AG09319 (cell line): Measurements from ENCODE around the gene ARHGAP44.

Experiments used
- DNase-seq: peaks from one replicate; pipeline ENCODE4 v3.0.0-alpha.2; 2010; ENCODE audit warnings: low read depth; ENCODE audit errors: extremely low read depth
- TF ChIP-seq, protein P1 (sequence below): IDR thresholded peaks from 2 replicates; pipeline ENCODE4 v1.5.1; 2011; ENCODE audit warnings: low read depth, mild to moderate bottlenecking, inconsistent platforms, low read length, moderate library complexity

ARHGAP44 gene

DNA sequence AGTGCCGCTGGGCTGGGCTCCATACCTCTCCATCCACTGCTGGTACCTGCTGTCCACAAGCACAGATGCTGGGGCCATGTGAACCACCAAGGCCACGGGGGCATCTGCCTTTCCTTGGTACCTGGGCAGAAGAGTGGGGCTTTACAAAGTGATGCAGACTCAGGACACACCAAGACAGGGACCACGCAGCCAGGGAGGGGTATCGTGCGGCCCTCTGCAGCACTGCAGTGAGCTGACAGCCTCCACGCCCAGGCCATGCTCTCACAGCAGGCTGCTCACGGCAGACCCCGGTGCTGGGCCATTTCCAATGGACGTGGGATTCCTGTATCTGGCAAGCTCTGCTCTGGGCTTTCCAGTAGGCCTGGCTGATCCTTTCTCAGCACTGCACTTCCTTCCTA is 214.2 kb downstream of the ARHGAP44 start:
- no peak for DNase-seq
- TF ChIP-seq, protein P1, sequence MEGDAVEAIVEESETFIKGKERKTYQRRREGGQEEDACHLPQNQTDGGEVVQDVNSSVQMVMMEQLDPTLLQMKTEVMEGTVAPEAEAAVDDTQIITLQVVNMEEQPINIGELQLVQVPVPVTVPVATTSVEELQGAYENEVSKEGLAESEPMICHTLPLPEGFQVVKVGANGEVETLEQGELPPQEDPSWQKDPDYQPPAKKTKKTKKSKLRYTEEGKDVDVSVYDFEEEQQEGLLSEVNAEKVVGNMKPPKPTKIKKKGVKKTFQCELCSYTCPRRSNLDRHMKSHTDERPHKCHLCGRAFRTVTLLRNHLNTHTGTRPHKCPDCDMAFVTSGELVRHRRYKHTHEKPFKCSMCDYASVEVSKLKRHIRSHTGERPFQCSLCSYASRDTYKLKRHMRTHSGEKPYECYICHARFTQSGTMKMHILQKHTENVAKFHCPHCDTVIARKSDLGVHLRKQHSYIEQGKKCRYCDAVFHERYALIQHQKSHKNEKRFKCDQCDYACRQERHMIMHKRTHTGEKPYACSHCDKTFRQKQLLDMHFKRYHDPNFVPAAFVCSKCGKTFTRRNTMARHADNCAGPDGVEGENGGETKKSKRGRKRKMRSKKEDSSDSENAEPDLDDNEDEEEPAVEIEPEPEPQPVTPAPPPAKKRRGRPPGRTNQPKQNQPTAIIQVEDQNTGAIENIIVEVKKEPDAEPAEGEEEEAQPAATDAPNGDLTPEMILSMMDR: no peak

DNA sequence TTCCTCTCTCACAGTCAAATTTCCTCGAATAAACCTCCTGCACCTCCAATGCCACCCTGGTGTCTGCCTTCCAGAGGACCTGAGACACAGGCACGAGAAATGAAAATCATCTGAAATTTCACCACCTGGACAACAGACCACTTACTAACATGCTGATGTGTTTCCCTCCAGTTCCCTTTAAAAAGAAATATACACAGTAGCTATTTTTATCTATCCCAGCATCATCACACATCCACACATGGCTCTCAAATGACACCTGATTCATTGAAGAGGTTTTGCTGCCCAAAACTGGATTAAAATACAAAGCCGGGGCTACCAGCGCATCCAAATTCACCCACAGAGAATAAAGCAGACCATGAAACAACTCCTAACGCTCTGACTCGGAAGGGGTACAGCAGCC is 214.6 kb downstream of the ARHGAP44 start:
- TF ChIP-seq, protein P1: no peak

DNA sequence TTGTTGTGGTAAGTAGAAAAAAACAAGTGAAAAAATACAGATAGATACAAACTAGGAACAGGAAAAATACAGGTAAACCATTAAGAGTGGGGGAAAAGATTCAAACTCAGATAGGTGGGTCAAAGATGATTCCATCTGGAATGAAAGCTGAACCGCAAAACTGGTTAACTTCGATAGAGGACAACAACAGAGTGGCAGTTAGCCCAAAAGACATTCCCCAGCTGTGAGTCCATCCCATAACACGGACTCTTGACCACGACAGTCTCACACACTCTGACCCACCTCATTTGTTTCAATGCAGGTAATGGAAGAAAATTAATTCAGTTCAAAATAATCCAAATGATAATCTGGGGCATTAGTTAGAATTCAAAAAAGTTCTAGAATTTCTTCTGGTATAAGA is 215.0 kb downstream of the ARHGAP44 start:
- TF ChIP-seq, protein P1: no peak
- DNase-seq: no peak

More for the DNA sequence above, 214.6 kb downstream of the ARHGAP44 start:
- no peak for DNase-seq

DNA sequence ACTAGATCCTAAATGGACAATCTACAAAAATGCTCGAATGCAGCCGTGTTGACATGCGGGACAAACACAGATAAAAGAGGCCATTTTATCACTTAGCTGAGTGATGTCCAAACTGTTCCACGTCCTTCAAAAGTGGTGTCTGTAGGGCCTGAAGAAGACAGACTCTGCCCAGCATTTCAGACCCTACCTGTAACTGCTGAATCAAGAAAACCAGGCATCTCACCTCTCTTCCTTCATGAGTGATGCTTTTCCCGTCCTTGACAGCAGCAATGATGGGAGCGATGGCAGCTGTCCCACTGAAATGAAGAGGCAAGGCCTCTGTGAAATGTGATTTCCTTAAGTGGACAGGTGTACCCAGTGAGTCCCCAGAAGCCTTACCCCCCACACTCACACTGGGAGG is 216.2 kb downstream of the ARHGAP44 start:
- TF ChIP-seq, protein P1: no peak
- no peak for DNase-seq

DNA sequence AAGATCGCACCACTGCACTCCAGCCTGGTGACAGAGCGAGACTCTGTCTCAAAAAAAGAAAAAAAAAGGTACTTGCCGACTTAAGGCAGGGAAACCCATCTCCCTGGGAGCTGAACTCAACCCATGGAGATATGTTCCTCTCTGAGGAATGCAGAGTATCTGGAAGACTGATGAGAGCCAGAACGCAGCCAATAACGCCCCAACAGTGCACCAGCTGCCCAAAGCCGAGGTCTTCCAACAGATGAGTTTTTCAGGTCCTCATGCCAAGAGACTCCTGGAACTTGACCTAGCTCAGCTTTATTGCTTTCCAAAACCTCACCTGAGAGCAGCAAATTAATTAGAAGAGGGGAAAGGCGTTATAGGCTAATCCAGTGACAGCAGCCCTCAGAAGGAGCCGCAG is 219.2 kb downstream of the ARHGAP44 start:
- TF ChIP-seq, protein P1: no peak

DNA sequence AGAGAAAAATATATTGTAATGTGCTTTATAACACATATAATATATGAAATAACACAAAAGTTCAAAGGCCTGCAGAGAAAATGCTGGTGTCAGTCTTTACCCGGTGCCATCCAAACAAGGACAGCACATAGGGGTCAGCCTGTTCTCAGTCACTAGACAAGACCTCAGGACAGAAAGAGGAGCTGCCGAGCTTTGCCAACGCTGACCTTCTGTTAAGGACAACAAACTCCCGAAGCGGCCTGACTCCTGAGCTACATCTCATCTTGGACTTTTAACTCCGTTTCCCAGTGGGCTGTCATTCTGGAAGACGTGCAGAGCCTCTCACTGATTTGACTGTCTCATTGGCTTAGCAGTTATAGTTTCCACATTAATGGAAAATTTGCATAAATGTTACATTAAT is 221.7 kb downstream of the ARHGAP44 start:
- TF ChIP-seq, protein P1: no peak
- no peak for DNase-seq

More for the DNA sequence above, 219.2 kb downstream of the ARHGAP44 start:
- no peak for DNase-seq

DNA sequence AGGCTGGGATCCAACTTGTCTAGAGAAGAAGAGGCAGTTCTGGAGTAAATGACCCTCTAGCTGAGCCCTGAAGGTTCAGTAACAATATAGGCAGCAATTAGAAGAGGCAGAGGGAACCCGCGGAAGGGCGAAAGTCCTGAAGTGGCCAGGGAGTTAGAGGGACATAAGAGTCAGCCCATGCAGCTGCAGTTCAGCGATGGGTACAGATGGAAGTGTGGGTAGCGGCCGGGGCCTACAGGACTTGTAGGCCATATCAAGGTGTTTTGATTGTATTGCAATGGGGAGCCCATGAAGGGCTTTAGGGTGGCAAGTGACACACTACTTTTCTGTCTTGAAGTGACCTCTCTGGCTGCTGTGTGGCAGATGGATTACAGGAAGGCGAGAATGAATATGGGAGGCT is 225.5 kb downstream of the ARHGAP44 start:
- TF ChIP-seq, protein P1: no peak

More for the DNA sequence above, 225.5 kb downstream of the ARHGAP44 start:
- no peak for DNase-seq
